HG03196 (cell line): ENCODE measurements around the gene ZAR1.

Source experiments
- ATAC-seq: cut with Tn5 transposase; IDR thresholded peaks from one replicate; pipeline ENCODE4 v1.9.1; 2021; ENCODE audit not compliant: unreplicated experiment

The ZAR1 gene

DNA sequence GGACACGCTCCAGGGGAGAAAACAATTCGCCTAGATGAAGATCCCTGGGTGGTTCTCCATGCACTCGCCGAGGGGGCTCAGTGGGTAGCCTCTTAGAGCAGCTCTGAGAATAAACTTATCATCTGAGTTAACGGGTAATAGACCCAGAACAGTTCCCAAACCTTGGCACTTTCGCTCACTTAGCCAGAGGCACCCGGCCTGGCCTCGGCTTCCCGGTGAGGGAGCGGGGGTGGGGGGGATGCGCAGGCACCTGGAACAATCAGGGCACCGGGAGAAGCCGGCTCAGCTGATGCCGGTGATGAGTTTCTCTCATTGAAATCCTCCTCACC lies 405 bp upstream of the ZAR1 start:
- no peak for ATAC-seq

DNA sequence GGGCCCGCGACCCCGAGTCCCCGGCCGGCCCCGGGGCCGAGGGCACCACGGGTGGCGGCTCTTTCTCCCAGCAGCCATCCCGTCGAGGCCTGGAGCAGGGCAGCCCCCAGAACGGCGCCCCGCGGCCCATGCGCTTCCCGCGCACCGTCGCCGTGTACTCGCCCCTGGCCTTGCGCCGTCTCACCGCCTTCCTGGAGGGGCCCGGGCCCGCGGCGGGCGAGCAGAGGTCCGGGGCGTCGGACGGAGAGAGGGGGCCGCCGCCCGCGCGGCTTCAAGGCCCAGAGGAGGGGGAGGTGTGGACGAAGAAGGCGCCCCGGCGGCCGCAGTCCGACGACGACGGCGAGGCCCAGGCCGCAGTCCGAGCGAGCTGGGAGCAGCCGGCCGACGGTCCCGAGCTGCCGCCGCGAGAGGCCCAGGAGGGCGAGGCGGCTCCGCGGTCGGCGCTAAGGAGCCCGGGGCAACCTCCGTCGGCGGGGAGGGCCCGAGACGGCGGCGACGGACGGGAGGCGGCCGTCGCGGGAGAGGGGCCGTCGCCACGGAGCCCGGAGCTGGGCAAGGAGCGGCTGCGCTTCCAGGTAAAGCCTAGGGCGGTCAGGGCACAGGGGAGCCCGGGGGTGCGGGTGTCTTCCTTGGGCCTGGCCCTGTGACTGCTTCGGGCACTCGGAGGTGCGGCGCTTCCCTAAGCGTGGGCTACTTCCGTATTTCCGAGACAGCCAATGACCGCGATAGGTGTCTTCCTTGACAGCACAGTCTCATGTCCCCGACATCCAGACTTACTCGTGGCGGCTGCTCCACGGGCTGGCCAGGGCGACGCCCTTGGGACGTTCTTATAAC lies 845 bp downstream of the ZAR1 start:
- ATAC-seq = no peak

DNA sequence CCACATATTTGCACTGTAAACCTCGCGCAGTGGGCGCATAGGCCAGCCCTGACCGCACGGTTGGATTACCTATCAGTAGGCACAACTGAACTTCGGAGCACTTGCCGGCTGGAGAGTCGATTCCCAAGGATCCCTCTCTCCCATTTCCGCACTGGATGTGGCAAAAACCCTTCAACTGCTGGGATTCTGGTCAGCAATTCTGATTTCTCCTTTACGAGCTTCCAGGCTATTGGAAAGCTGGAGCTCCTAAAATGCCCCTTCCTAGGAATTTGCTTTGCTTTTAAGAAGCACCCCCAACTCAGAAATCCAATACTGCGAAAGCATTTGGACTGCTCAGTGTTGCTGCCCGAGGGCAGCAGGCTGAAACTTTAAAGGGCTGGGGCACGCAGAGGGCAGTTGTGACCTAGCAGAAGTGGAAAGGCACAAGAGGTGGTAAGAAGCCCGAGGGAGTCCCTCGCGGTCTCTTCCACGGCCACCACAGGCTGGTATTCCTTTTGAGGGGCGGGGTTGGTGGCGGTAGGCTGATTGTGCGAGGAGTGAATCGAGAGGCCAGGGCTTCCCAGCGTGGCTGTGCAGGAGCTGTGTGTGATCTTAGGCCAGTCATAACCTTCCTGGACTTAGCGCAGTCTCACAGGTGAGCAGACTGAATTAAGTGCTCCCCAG lies 1.6 kb downstream of the ZAR1 start:
- no peak for ATAC-seq

DNA sequence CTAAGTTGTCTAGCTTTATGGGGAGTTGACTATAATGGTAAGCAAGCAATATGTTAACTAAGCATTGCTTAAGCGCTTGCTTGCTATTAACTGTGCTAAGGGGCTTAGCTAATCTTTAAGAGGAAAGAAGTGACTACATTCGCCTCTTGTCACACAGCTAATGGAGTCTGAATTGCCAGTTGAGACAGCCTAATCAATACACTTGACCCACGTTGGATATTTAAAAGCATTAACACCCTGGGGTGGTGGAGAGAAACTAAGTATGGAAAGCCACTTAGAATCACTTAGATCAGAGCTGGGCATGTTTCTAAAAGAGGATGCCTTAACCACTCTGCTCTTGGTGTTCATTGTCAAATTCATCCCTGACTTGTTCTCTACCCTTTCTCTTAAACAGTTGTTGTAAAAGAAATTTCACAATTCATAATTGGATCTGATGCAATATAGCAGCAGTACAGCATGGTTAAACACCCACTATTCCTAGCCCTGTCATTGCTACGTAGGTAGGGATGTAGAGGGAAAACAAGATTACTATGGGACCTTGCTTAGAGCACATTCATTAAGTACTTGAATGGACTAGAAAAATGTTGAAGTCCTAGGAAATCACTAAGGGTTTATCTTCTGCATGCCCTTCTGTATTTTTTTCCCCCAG lies 3.5 kb downstream of the ZAR1 start:
- ATAC-seq = no peak

DNA sequence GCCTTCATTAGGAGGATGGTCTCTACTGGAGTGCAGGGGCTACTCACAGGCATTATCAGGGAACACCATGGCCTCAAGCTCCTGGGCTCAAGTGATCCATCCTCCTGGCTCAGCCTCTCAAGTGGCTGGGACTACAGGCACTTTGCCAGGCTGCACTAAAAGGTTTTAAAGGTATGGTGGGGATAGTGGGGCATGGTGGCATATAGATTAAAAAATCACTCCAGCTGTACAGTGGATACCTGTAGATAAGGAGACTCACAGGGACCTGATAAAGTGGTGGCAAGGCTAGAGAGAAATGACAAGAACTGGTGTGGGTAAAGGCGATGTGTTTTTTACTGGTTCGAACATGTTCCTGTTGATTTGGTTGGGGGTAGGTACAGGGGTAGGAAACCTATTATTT lies 5.9 kb downstream of the ZAR1 start:
- no peak for ATAC-seq

DNA sequence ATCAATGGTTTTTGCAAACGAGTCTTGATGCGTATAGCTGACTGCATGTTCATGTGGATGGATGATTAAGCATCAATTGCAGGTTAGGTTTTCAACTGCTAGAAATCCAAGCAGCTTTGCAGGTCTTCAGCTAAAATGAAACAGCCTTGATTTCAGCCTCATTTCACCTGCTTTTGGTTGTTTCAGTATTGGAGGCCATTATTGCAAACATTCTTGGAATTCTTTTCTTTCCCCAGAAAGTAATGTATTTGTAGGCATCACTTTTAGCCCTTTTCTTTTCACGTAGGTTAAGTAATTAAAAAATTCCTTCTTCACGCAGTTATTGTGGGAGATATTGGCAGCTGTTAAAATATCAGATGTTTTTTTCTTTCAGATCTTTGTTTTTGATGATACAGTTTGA lies 8.8 kb downstream of the ZAR1 start:
- no peak for ATAC-seq

DNA sequence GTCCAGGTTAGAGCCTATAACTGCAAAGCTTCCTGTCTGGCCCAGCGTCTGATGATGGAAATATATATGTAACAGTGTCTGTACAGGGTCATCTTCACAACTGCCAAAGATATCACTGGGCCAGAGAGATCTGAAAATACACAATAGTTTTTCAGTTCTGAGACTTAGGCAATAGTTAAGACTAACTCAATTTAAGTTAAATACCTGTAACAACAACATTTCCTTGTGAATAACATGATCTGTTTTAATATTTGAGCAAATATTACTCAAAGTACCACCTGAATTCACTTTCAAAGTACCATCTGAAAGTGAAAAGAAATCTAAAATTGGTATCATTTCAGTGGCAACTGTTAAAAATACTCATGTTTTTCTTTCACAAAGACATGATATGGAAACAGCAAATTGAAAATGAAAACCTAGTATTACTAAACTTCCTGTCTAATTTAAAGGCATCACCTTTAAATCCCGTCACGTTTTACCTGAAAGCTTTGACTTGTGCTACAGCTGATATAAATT lies 9.6 kb downstream of the ZAR1 start:
- ATAC-seq = peak; percentile 75

DNA sequence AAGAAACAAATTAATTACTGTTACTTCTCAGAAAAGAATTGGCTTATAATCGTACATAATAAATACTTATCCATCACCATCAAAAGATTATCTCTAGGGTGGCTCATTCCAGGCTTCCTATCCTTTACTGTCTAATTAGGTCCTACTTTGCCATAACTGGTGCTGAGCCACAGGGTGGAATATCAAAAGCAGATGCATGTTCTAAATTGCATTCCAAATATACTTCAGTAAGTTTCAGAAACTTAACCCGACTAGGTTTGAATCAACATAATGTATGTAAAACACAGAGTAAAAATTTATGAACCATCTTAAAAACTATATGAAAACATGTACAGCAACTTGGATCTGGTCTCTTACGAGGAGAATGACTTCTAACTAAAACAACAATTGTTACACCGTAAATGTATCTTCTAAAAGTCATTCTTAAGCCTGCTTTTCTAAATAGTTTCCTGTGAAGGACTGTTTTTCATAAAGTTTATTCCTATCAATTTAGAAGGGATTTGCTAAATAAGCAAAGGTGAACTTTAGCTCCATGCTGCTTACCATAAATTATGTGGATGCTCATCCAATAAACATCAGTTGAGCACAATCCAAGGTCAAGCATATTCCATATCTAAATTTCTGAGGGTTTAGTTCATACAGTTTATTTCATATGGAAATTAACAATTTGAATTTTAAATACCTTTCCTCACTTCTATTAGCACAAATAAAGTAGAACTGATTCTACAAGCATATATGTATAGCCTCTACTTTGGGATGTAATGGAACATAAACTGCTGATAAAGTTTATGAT lies 13.4 kb downstream of the ZAR1 start:
- no peak for ATAC-seq

DNA sequence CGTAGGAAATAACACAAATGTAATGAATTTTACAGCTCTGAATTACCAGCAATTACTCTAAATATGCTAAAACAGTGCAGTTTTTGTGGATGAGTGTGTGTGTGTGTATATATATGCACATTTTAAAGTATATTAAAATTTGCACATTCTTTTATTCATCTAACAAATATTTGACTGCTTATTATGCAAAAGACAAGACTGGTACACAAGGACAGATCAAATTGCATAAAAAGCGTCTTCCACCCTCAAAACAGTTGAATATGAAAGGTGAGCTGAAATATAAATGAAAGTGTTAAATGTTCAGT lies 13.9 kb downstream of the ZAR1 start:
- no peak for ATAC-seq

DNA sequence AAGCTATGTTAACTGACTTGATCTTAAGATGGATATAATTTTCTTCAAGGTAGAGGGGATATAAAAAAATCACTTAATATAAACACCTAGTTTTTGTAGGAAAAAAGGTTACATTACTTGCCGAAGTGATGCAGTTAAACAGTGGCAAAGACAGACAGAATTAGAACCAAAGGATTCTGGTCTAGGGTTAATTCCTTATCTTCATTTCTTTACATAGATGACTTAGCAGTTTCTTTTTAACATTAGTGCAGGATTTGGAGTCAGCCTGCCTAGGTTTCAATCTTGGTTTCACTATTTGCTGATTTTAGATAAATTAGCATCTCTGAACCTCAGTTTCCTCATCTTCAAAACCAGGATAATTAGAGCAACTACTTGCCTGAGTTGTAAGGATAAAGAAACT lies 14.3 kb downstream of the ZAR1 start:
- no peak for ATAC-seq

DNA sequence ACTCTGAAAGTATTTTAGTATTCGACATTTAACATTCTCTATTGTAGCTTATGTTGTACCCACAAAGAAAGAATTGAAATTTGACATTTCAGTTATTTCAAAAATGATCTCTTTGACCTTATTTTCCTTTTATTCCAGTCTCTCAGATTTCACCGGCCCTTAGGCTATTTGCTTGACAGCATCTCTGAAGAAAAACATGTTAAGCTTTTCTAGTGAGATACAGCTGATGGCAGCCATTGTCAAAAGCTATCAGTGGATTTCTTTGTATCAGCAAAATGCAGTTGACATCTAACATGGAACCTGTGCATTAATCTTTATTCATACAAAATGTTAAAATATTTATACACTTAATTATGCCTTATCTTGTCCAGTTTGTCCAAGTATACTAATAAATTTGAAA lies 16.7 kb downstream of the ZAR1 start:
- no peak for ATAC-seq

DNA sequence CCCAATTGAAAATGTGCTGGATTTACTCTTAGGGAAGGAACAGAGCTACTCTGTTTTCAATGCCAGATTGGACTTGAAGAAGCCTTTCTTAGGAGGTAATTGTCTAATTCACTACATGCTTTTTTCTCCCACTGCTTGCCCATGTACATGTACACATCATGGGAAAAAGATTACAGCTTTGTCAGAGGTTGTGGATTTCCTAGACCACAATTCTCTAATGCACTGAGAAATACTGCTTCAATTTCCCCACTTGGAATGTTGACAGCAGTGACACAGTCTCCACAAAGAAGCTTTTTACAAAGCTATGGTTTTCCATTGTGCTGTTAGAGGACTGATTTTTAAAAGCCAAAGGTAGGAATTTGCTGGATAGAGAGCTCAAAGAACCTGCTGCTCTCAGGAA lies 19.5 kb downstream of the ZAR1 start:
- ATAC-seq = no peak

DNA sequence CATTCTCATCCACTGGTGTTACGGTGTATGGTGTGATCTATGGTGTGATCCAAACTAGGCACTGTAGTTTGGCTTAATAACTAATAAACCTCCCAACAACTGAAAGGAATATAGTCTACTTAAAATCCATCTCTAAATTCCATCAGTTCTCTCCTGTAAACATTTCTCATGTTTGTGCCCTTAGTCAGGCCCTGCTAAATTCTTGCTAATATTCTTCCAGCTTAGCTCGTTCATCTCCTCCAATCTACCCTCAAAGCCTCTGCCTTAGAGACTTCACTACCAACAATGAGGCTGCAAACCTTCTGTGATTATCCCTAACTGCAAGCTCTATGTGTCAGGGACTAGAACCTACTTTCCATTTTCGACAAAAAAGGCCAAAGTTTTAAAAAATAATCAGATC lies 28.1 kb downstream of the ZAR1 start:
- no peak for ATAC-seq

DNA sequence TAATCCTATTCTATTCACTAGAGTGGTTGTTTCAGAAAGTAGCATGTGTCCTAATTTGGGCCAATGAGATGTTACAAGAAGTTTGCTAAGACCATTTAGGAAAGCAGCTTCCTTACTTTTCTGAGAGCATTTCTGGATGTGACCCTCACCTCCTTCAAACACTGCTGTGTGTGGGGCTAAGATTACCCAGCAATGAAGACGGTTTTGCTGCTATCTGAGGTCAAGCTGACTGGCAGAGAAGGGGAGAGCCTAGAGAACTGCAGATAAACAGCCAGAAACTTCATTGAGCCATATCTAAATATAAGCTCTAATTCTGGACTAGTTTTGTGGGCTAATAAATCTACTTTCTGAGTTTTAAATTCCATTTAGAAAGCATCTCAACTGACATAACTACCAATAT lies 36.4 kb downstream of the ZAR1 start:
- no peak for ATAC-seq

DNA sequence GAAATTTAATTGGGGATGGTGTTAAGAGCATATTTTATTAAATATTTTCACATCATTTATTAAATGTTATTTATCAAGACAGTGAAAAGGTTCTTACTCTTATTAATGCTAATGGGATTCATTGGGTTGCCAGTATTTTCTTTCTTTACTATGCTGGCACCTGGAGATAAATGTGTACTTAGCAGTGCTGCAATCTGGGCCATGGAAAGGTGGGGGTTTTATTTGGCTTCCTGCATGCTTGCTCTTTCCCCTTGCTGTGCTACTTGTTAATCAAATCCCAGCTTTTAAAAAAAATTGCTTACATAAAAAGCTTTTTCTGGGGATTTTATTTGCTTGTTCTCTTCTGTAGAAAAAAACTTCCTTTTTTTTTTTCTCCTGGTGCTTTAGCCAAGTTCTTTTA lies 48.3 kb downstream of the ZAR1 start:
- no peak for ATAC-seq

DNA sequence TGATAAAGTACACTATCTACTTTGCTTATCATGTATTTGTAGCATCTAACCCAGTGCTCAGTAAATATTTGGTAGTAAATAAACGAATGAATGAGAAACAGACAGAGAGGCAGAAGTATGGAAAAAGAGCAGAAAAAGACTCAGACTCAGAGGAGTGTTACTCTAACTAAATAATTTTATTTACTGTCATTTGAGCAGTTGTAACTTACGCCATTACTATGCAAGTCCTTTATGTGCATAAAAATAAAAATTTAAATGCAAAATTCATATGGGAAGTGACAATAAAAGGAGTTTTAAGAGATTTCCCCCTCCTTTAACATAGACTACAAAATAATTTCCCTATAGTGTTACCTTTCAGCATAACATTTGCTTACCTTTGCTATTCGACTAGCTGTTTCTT lies 49.5 kb downstream of the ZAR1 start:
- no peak for ATAC-seq

DNA sequence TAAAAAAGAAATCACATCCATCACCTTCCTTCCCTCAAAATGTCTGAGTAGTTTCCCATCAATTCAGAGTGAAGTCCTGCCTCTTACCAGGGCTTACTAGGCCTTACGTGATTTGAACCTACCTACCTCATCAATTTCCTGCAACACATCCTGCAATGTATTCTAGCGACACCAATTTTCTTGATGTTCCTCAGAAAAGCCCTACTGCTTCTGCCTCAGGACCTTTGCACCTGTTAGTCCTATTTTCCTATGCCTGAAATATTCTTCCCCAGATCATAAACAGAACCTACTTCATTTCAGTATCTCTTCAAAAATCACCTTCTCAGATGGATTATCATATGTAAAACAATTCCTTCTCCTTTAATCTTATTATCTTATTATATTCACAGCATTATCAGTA lies 52.8 kb downstream of the ZAR1 start:
- ATAC-seq = no peak

DNA sequence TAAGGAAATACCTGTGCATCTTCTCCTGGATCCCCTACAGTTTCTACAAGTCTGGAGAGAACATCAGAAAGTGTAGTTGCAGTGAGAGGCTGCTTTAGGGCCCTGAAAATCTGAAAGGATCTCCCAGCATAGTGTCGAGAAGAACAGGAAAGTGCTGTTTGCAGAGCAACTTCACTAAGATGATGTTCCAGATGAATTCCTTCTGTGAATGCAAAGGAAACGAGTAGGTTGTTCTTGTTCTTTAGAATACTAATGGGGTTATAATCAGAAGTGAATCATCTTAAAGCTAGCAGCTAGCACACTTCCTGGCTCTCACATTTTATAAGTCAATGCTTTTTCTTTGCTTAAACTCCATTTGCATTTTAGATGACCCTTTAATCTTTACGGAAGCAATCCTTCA lies 53.7 kb downstream of the ZAR1 start:
- no peak for ATAC-seq
